Common myeloid progenitor, CD34-positive (primary cell): ENCODE results near the gene MIEF1.

Source experiments
- CTCF ChIA-PET: fragments of 350-600 bp; sonication (Branson Sonifier 250); formaldehyde crosslinking; loops from one replicate; lab custom pipeline; 2021; ENCODE audit warnings: antibody characterized with exemption; lab: Charles Lee
- POLR2A ChIA-PET: fragments of 350-600 bp; sonication (Branson Sonifier 250); formaldehyde crosslinking; loops from one replicate; lab custom pipeline; 2021; ENCODE audit warnings: antibody characterized with exemption; lab: Charles Lee
- DNase-seq, 3 donors: peaks; one replicate each; pipeline versions ENCODE4 v3.0.0 to v3.0.0-alpha.2; 2013
- H3K27ac ChIP-seq, 2 experiments: 1 replicate in 1 of 2; 2 replicates in 1 of 2; pipeline ENCODE4 v1.7.0; 2013; ENCODE audit warnings: inconsistent platforms in 2 of 2, low read length in 2 of 2, mild to moderate bottlenecking in 2 of 2, low read depth in 1 of 2, moderate library complexity in 1 of 2; ENCODE audit not compliant: severe bottlenecking in 2 of 2, insufficient read depth in 1 of 2, poor library complexity in 1 of 2
- H3K27me3 ChIP-seq, 5 experiments: replicated peaks in 2 of 5; 1 replicate in 3 of 5; 2 replicates in 2 of 5; pipeline versions ENCODE4 v1.6.1 to v1.7.0; 2013; ENCODE audit warnings: low read length in 4 of 5, mild to moderate bottlenecking in 2 of 5, moderate library complexity in 2 of 5, inconsistent platforms in 1 of 5; ENCODE audit not compliant: insufficient read depth in 5 of 5, control insufficient read depth in 4 of 5
- H3K36me3 ChIP-seq, 4 experiments: 1 replicate in 2 of 4; 2 replicates in 2 of 4; pipeline versions ENCODE4 v1.6.1 to v1.7.0; 2013; ENCODE audit warnings: low read length in 3 of 4, control low read depth in 1 of 4, mild to moderate bottlenecking in 1 of 4; ENCODE audit not compliant: control insufficient read depth in 4 of 4, insufficient read depth in 4 of 4
- H3K4me1 ChIP-seq, 4 experiments: 1 replicate in 3 of 4; 2 replicates in 1 of 4; pipeline versions ENCODE4 v1.6.1 to v1.7.1; 2013; ENCODE audit warnings: low read length in 3 of 4, mild to moderate bottlenecking in 3 of 4, control low read depth in 1 of 4, inconsistent platforms in 1 of 4, moderate library complexity in 1 of 4; ENCODE audit not compliant: control insufficient read depth in 4 of 4, insufficient read depth in 4 of 4; ENCODE audit errors: control extremely low read depth in 1 of 4
- H3K4me3 ChIP-seq, 7 experiments: 1 replicate in 4 of 7; 2 replicates in 3 of 7; pipeline versions ENCODE4 v1.5.1 to v1.7.0; 2013; ENCODE audit warnings: mild to moderate bottlenecking in 7 of 7, low read length in 6 of 7, moderate library complexity in 6 of 7, inconsistent platforms in 2 of 7, low read depth in 2 of 7, control low read depth in 1 of 7; ENCODE audit not compliant: insufficient read depth in 4 of 7, control insufficient read depth in 1 of 7; ENCODE audit errors: extremely low read depth in 1 of 7
- H3K9me3 ChIP-seq, 5 experiments: 1 replicate in 4 of 5; 2 replicates in 1 of 5; pipeline versions ENCODE4 v1.6.1 to v1.7.1; 2013; ENCODE audit warnings: low read length in 4 of 5, mild to moderate bottlenecking in 2 of 5, inconsistent platforms in 1 of 5, low read depth in 1 of 5, moderate library complexity in 1 of 5; ENCODE audit not compliant: control insufficient read depth in 4 of 5, insufficient read depth in 2 of 5; ENCODE audit errors: control extremely low read depth in 1 of 5
- WGBS: methylation state at CpG from one replicate; pipeline ENCODE4 v1.1.5; 2013; ENCODE audit not compliant: insufficient coverage; 5-methylcytosine and 5-hydroxymethylcytosine counted together

The MIEF1 gene

GRCh38 chr22:39489094-39490068 lies 12.7 kb upstream of the MIEF1 start:
- Histone ChIP-seq H3K4me1 (peaks cover 0 to 18% (median 6%) of the 10 kb centered on the region in 4 experiments), H3K27me3 (no peaks in the 10 kb centered on the region), H3K36me3 (peaks cover 0 to 37% (median 0%) of the 10 kb centered on the region in 4 experiments), H3K9me3 (no peaks in the 10 kb centered on the region), H3K27ac (no peak overlapping the region), H3K4me3 (peak overlapping the region in 4 of 7 experiments; percentile 3 to 29 (median 24))
- CTCF ChIA-PET, result interaction anchor here (0.9 to 13.7 kb wide), 12 partner anchors 9 to 550 kb away, joined by 3 to 254 read pairs (median 4); partner anchors contain the start of gene RPS19BP1
- DNase-seq, result no peak
- POLR2A ChIA-PET, result interaction anchor here (0.5 to 1.0 kb wide), 5 partner anchors 7 to 40 kb away, joined by 3 to 4 read pairs (median 3); partner anchors contain the start of genes ATF4 and MIEF1
- 94% methylated on average over 11 of the region's 17 CpGs for WGBS

DNA sequence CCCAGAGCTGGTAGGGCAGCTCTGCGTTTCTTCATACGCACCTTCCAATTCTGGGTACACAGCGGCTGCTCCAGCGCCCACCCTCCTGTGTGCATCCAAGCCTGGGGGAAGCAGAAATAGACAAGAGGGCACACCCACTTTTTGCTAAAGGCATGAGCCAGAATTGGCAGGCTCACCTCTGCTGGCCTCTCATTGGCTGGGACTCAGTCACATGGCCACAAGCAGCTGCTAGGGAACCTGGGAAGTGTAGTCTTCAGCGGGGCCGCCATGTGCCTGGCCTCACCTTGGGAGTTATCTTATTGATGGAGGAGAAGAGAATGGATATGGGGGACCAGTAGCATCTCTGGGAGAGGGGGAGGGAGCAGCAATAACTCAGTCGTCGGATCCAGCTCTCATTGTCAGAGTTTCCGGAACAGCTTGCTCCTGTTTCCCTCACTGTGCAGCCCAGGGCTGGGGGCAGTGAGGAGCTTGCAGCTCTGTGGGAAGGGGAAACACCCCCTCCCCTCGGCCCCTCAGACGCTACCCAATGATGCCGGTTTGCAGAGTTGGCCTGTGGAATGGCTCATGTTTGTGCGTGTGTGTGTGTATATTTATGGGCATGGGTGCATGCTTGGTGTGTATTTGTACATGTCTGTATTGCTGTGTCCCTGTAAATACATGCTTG lies 11.8 kb upstream of the MIEF1 start:
- CTCF ChIA-PET, result interaction anchor here (0.9 to 13.7 kb wide), 14 partner anchors 8 to 549 kb away, joined by 3 to 254 read pairs (median 4); partner anchors contain the start of genes MIEF1 and RPS19BP1
- peak overlapping the region in 4 of 7 experiments; percentile 3 to 29 (median 24) for H3K4me3 ChIP-seq
- DNase-seq, result peak; percentile 74 to 91 (median 90)
- H3K36me3 ChIP-seq, result peaks cover 0 to 37% (median 0%) of the 10 kb centered on the region in 4 experiments
- no peaks in the 10 kb centered on the region for H3K27me3 ChIP-seq
- POLR2A ChIA-PET, result interaction anchor here (0.7 to 1.0 kb wide), 4 partner anchors 12 to 39 kb away, joined by 3 to 4 read pairs (median 3); partner anchors contain the start of genes ATF4 and MIEF1
- H3K27ac ChIP-seq, result no peak overlapping the region
- H3K9me3 ChIP-seq, result no peaks in the 10 kb centered on the region
- 9% methylated on average over 9 of the region's 13 CpGs for WGBS
- peaks cover 0 to 24% (median 6%) of the 10 kb centered on the region in 4 experiments for H3K4me1 ChIP-seq

DNA sequence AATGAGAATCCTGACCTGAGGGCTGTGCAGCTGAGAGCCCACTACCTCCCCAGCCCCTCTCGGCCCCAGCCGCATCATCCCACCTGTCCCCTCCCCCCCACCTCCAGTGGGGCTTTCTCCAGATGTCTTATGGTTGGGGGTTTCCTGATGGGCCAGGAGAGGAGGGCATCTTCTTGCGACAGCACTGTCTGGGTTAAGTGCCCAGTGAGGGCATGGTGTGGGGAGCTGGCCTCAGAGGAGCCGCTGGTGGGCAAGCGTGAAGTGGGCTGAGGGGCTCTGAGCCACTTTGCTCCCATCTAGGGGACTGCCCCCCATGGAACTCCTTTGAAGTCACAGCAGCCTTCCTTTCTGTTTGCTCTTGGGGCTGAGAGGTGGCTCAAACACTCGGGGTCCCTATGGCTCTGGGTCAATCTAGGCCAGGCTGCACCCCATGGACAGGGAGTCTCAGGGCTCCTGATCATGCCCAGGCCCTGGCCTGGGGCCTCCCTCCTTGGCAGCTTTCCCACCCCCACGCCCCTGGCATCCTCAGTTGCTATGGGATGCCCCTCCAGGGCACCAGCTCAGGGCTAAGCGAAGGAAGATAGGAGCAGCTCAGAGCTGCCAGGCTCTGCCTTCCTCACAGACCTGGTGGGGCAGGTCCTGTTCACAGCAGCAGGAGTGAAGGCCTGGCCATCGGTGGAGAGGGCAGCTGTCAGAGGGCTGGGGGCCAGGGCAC lies 11.0 kb upstream of the MIEF1 start:
- H3K36me3 ChIP-seq, result peaks cover 0 to 37% (median 0%) of the 10 kb centered on the region in 4 experiments
- H3K27ac ChIP-seq, result no peak overlapping the region
- POLR2A ChIA-PET, result no interaction called here
- peaks cover 0 to 26% (median 10%) of the 10 kb centered on the region in 4 experiments for H3K4me1 ChIP-seq
- H3K9me3 ChIP-seq, result no peaks in the 10 kb centered on the region
- no peaks in the 10 kb centered on the region for H3K27me3 ChIP-seq
- CTCF ChIA-PET, result interaction anchor here (0.5 to 13.7 kb wide), 12 partner anchors 9 to 92 kb away, joined by 3 to 254 read pairs (median 5); partner anchors contain the start of genes ATF4, MIEF1 and RPS19BP1
- WGBS, result 94% methylated on average over 7 of the region's 9 CpGs
- no peak overlapping the region for H3K4me3 ChIP-seq
- DNase-seq, result no peak

DNA sequence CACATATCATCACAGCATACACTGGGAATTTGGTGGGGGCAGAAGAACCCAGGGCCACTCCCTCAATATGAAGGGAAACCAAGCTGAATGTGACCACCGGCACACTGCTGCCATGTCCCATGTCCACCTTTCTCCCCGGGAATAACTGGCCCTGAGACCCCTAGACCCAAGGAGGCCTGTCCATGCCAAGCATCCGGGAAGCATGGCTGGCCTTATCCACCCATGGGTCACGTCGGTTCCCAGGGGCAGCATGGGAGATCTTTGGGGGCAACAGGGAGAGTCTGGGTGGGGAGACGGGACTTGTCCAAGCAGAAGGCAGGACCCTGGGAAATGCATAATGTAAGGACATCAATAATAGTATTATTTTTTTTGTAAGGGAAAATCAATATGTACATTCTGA lies 10.4 kb upstream of the MIEF1 start:
- CTCF ChIA-PET, result interaction anchor here (0.5 to 13.7 kb wide), 10 partner anchors 9 to 39 kb away, joined by 3 to 254 read pairs (median 5); partner anchors contain the start of genes ATF4, MIEF1 and RPS19BP1
- POLR2A ChIA-PET, result no interaction called here
- Histone ChIP-seq H3K9me3 (no peaks in the 10 kb centered on the region), H3K27me3 (no peaks in the 10 kb centered on the region), H3K4me1 (peaks cover 0 to 32% (median 15%) of the 10 kb centered on the region in 4 experiments), H3K36me3 (peaks cover 0 to 37% (median 0%) of the 10 kb centered on the region in 4 experiments), H3K4me3 (no peak overlapping the region), H3K27ac (no peak overlapping the region)
- WGBS, result 97% methylated on average over 4 of the region's 6 CpGs
- DNase-seq, result no peak

- POLR2A ChIA-PET, result no interaction called here
- peaks cover 0 to 37% (median 0%) of the 10 kb centered on the region in 4 experiments for H3K36me3 ChIP-seq
- H3K4me1 ChIP-seq, result peaks cover 0 to 33% (median 15%) of the 10 kb centered on the region in 4 experiments
- H3K27me3 ChIP-seq, result no peaks in the 10 kb centered on the region
- no peaks in the 10 kb centered on the region for H3K9me3 ChIP-seq
- CTCF ChIA-PET, result interaction anchor here (0.5 to 13.7 kb wide), 10 partner anchors 10 to 548 kb away, joined by 3 to 254 read pairs (median 5); partner anchors contain the start of genes MIEF1 and RPS19BP1
- 84% methylated on average over 3 of the region's 3 CpGs for WGBS
- H3K4me3 ChIP-seq, result no peak overlapping the region
- H3K27ac ChIP-seq, result no peak overlapping the region
- DNase-seq, result no peak
Observed at GRCh38 chr22:39492186-39492585, 9.9 kb upstream of the MIEF1 start.

GRCh38 chr22:39493759-39494158 lies 8.3 kb upstream of the MIEF1 start:
- Histone ChIP-seq H3K9me3 (no peaks in the 10 kb centered on the region), H3K4me3 (no peak overlapping the region), H3K4me1 (peaks cover 0 to 33% (median 15%) of the 10 kb centered on the region in 4 experiments), H3K27ac (no peak overlapping the region), H3K36me3 (peaks cover 0 to 22% (median 0%) of the 10 kb centered on the region in 4 experiments), H3K27me3 (no peaks in the 10 kb centered on the region)
- POLR2A ChIA-PET, result interaction anchor here (0.6 to 0.9 kb wide), 2 partner anchors 35 to 75 kb away, joined by 3 read pairs; no protein-coding TSS in a partner anchor
- no peak for DNase-seq
- CTCF ChIA-PET, result interaction anchor here (0.6 to 13.7 kb wide), 19 partner anchors 8 to 855 kb away, joined by 3 to 254 read pairs (median 5); partner anchors contain the start of genes ATF4, MIEF1 and RPS19BP1
- WGBS, result 98% methylated on average over 4 of the region's 4 CpGs
